NOMO-1 treated with dmso at 0.1 percent for 144 hours (cell line): ENCODE data around the gene KCNQ1.

Experiments used
- DNase-seq: peaks from one replicate; lab custom pipeline; 2025; ENCODE audit not compliant: unreplicated experiment; lab: John Stamatoyannopoulos, UW

KCNQ1 gene

GRCh38 chr11:2459016-2459725 lies 14.4 kb downstream of the KCNQ1 start:
- DNase-seq = no peak

- DNase-seq = no peak
These were observed 15.2 kb downstream of the KCNQ1 start for GRCh38 chr11:2459796-2460531.

DNA sequence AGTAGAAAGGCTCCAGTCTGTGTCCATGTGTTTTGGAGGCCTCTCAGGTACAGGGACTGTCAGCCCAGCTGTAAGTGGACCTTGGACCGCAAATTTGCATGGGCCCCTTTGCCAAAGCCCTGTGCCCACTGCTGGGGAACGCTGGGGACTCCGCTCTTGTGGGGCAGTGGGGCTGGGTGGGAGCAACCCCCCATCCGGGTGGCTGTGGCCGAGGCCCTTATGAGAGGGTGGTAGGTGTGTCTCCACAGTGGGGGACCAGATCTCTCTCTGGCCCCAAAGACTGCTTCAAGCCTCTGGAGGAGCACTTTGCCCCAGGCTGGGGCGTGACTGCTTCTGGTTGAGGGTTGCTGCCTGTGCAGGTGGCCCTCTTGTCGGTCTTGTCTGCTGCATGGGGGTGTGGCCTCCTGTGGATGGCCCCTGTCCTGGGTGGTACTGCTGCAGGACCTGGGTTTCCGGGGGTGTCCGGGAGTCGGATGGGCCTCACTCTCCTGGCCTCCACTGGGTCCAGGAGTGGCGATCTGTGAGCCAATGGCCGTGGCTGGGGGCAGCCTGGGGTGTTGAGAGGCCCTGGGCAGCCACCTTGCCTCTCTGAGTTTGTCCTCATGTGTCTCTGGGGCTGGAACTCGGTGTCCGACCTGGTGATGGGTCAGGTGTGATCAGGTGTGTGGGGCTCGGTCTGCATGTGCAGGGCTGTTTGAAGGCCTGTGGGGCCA lies 15.9 kb downstream of the KCNQ1 start:
- DNase-seq = no peak

- no peak for DNase-seq
These were observed 16.6 kb downstream of the KCNQ1 start for GRCh38 chr11:2461253-2461955.

DNA sequence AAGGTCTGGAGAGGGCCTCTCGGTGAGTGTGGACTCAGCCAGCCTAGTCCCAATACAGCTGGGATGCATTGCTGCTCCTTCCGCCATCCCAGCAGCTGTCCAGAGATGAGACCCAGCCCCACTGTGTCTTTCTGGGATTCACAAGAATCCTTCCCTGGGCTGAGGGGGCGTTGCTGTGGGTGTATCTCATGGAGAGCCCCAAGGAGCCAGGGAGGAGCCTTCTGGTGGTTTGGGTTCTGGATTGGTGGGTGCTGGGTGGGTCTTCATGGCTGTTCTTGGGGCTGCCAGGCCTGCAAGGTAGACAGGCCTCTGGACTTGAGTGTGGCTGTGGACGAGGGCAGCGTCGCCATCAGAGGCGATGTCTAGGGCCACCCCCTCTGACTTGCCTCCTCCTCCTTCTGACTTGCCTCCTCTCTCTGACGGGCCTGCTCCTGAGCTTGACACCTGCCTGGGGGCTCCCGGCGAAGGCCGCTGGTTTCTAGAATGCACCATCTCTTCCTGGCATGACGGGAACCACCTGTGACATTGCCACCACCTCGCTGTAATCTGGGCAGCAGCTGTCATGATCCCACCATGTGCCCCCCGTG lies 17.2 kb downstream of the KCNQ1 start:
- no peak for DNase-seq

- no peak for DNase-seq
These were observed 17.8 kb downstream of the KCNQ1 start for GRCh38 chr11:2462543-2462985.

DNA sequence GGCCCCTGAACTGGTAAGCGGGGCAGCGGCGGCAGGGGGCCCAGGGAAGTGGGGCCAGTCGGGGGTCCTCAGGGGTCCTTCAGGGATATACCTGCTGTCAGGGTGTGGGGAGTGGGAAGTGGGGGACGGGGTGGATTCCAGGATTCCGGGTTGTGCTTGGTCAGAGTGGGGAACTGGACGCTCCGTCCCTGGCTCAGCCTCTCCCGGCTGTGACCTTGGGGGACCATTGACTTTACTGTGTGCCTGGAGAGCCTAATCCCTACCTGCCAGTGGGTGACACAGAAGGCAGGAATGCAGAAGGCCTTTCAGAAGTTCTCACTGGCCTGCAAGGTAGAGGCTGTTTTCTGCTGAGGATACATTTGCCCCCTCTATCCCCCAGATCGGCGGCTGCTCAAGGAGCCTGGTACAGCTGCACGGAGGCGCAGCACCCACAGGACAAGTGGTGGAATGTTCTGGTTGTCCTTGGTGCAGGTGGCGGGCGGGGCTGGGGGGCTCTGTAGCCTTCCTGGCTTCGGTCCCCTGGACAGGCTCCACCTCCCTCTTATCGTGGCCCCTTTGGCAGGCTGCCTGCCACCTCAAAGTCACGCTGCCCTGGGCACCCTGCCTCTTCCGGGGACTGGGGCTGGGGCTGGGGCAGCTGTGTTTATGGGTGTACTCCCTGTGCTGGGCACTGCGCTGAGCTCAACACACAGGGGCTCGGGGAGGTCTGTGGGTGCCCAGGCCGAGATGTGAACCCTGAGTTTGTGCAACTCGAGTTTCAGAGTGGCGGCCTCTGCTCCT lies 18.4 kb downstream of the KCNQ1 start:
- no peak for DNase-seq

- DNase-seq = no peak
These were observed 19.0 kb downstream of the KCNQ1 start for GRCh38 chr11:2463766-2464277.

DNA sequence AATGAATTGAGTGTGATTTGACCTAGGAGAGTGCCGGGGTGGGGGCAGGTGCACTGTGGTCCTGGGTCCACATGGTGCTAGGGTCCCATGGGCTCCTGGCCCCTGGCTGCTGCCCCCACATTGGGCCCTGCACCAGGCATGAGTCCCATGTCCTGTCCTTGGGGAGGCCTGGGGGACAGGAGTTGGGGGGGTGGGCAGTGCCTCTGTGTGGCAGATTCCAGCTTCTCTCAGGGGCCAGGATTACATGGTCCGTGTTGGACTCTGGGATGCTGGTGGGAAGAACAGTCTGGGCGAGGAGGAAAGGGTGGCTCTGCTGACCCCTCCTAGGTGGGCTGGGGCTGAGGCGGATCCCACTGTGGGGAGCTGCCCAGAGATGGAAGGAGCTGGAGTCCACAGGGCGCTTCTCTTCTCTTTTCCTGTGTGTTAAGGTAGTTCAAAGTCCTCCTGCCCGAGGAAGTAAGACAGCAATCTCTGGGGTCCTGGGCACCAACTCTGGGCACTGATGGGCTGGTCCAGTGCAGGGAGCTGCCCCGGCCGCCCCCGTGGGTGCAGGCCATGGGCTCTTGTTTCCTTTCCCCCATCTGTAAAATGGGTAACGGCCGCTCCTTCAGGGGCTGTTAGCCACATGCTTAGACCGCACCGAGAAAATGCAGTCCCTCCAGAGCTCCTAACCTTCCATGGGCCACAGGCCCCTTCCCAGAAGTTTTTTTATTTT lies 19.8 kb downstream of the KCNQ1 start:
- no peak for DNase-seq

DNA sequence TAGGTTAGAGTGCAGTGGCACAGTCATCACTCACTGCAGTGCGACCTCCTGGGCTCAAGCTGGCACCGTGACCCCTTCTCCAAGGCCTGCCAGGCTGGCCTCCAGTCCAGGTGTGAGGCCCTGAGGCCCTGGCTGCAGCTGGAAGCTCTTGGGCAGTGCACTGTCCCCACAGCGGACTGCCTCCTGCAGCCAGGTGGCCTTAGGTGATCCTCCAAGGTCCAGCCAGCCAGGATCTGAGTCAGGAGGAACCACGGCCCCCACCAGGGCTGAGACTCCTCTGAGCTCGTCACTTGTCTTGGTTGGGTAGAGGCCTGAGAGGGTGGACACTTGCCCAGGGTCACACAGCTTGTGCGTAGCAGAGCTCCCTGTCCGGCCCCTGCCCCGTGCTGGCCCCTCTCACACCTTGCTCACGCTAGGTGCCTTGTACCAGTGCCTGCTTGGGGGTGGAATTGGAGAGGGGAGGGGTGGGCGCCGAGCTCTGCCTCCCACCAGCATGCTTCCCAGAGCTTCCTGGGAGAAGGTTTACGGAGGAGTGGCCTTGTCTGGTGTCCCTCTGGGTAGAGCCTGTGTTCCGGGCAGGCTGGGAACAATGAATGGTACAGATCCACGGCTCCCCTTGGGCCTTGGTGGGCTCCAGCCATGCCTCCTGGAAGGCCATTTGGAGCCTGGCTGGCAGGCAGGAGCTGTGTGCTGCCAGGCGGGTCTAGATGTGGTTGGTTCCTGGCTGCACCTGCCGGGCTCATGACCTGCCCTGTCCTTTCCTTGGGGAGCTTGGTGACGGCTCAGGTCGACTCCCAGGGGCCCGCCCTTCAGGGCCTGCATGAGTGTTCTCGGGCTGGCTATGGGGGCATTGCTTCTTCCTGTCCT lies 20.6 kb downstream of the KCNQ1 start:
- no peak for DNase-seq

- DNase-seq = no peak
These were observed 21.4 kb downstream of the KCNQ1 start for GRCh38 chr11:2466069-2466801.

DNA sequence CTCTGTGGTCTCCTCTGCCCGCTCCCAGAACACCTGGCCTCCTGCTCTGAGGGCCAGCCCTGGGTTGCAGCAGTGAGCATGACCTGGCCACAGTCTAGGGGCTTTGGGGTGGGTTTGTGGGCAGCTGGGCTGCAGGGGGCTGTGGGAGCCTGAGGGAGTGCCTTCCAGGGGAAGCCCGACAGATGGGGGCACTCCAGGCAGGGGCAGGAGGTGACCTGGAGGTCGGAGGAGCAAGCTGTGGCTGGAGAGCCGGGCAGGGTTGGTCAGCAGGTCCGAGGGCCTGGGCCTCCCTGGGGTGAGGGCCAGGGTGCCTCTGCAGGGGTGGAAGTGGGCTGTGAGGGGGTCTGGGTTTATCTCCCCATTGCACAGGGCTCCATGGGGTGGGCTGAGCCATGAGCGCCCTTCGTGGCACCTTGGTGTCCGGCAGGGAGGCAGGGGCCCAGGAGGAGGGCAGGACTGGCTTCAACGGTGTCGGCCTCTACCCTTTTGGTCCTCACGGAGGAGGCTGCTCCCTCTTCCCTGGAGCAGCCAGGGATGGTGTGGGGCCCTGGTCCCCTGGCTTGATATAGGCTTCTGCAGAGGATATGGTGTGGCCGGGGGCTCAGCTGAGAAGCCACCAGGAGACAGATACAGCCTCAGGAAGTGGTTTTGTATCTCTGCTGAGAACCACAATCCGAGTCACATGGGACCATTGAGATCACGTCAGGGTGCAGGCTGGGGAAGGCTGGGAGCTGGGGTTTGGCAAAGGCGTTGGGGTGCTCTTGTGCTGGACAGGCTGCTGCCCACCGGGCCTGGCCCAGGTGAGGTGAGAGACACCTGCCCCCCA lies 22.3 kb downstream of the KCNQ1 start:
- no peak for DNase-seq

DNA sequence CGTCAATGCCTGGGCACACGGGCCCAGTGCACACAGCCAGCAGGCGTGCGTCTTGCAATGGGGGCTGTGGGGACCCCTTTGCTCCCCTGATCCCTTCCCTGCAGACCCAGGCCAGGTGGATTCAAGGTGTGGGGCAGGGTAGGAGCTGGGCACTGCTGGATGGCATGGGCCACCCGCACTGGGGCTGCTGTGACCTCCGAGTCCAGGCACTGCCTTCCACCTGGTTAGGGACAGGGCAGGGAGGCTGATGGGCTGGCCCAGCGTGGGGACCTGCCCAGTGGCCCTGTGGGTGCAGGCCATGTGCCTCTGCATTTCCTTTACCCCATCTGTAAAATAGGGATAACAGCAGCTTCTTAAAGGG lies 22.9 kb downstream of the KCNQ1 start:
- no peak for DNase-seq

DNA sequence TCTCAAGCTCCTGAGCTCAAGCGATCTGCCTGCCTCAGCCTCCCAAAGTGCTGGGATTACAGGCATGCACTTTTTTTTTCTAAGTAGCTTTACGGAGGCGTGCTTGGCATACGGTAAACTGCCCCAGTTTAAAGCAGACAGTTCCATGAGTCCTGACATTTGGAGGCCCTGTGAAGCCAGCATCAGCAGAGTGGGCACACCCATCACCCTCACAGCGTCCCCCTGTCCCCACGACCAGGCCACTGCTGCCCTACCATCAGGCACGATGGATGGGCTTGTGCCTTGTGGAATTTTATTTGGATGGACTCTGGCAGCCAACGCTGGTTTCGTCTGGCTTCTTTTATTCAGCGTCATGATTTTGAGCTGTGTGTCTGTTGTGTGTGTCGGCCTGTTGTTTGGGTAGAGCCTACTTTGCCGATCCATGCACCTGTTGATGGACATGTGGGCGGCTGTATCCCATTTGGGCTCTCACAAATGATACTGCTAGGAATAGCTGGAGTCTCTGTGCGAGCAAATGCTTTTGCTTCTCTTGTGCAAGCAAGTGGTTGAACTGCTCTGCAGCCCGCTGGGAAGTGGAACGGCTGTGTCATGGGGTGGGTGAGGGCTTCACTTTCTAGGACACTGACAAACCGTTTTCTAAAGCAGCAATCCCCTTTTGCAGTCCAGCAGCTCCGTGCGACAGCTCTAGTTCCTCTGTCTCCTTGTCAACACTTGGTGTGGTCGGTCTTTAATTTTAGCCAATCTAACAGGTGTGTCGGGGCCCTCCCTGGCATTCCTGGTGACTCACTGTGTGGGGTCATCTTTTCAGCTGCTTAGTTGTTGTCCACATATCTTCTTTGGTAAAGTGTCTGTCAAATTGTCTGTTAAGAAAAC lies 23.8 kb downstream of the KCNQ1 start:
- no peak for DNase-seq

- DNase-seq = no peak
These were observed 25.7 kb downstream of the KCNQ1 start for GRCh38 chr11:2470495-2470894.
